Amniotic stem cell (primary cell): ENCODE data around the gene GALK1.
"Not testable (repeated sequence)": the region's sequence is repeated elsewhere in the genome, so short reads cannot be mapped to it uniquely, and the experiment has no call there.

Experiments
- DNase-seq: peaks from one replicate; lab custom pipeline; 2025; lab: John Stamatoyannopoulos, UW

Gene GALK1

DNA sequence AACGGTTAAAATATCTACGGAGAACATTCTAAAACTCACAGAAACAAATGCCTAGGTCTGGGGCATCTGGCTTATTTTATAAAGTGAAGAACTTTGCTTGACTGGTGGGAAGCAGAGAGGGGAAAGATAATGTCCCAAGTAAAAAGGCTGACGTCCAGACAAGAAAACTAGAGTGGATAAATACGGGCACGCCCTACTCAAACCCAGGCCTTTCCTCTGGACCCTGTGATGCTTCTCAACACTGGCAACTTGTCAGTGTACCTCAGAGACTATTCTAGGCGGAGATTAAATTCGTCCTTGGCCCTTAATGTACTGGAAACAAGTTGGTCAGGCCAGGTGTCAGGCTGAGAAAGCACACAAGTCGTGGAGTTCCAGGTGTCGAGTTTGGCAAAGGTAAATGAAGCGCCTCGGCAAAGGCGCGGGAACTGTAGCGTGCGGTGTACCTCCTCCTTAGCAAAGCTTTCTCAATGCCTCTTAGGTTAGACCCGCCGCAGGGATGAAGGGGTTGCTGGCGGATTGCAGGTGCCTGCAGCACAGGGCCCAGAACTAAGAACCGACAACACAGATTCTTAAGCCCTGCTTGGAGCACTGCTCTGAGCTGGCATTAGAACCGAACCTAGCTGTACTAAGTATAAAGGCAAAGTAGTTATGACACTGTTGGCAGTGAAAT, 18.9 kb upstream of the GALK1 start:
- DNase-seq: no peak

DNA sequence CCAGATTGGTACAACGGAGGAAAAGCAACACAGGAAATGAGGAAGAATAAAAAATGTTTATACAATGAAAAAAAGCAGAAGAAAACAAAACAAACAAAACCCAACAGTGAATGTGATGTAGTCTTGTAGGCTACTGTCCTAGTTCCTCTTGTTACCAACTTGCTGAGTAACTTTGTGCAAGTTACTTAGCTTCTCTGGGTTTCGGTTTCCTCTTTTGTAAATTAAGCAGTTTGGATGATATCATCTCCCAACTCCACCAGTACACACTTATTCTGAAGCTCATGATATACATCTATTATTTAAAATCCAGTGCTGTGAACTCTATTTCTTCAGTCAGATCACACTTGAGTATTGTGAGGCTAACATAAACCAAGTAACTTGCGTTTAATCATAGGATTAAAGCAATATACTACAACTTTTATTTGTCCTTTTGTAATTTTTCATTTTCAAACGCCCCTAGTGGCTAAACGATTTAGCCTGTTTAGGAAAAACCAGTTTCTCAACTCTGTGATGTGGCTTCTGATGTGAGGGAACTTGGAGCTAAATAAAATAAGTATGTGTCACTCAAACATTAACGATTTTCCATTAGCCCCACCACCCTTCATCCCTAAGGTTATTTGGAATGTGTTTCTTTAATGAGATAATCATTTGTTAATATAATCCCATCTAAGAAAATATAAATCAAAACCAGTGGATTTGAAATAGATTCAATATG, 18.2 kb upstream of the GALK1 start:
- peak; percentile 48 for DNase-seq

DNA sequence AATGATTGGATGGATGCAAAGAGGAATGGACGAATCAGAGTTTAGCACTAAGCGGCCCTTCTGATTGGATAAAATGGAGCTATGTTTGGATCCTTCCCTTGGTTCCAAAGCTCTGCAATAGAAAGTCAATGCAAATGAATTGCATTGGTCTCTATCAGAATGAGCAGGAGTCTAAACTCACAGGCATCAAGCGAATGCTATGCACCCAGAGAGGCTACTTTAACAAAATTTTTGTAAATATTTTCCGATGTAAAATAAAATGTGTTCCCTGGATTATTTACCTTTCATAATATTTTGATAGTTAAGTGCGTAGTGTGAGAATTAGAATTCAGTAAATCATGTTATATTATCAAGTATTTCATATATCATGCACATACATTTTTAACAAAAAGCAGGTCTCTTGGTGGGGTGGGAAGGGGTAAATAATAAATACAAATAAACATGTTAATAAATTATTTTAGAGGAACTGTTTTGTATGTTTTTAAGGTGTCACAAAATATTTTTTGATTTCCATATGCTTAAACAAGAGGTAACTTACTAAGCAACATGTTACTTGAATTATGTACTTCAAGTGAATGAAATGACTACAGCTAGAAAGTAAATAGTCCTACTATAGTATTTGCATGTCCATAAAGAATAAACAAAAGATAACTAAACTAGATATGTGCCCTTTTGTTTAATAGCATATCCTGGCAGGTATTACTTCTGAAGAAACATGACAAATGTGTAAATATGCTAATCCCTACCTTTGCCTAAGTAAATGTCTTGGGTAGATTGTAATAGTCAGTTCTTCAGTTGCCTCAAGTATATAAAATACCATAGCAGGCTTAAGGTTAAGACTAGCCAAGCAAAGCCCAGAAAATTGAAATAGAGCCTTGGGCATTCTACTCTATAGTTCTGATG, 15.2 kb upstream of the GALK1 start:
- no peak for DNase-seq

DNA sequence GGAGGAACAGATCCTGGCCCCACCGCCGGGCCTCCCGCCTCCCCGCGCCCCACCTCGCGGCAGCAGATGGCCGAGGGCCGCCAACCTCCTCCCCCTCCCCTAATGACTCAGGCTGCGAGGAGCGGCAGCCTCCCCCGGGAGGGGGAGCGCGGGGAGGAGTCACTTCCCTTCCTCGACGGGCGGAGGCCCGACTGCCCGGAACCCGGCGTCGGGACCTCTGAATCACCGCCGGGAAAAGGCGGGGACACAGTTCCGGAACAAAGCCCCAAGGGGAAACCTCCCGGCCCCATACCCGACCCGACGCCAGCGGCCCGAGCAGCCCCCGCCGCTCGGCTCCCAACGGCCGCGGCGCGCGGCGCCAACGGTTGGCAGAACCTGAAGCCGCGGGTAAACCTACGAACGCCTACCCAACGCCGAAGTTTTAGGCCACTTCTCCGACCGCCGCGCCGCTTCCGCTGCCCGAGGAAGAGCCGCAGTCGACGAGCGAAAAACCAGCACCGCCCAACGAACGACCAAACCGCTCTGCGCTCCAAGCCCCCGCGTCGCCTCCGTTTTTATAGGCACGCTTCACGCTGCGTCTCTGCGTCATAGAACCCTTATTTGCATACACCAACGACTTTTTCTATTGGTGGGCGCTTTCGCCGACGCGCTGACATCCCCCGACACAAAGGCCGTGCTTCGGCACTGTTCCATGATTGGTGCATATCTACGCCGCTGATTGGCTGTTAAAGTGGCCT, 14.4 kb upstream of the GALK1 start:
- DNase-seq: peak; percentile 99

DNA sequence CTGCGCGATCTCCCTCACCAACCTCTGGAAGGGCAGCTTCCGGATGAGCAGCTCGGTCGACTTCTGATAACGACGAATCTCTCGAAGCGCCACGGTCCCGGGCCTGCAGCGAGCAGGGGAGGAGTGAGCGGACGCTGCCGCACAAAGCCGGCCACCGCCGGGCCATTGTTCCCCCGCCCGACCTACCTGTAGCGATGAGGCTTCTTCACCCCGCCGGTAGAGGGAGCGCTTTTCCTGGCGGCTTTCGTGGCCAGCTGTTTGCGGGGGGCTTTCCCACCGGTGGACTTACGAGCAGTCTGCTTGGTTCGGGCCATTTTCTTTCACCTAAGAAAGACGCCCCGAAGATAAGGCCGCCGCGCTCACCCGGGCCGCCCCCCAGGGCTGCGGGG, 13.9 kb upstream of the GALK1 start:
- no peak for DNase-seq

DNA sequence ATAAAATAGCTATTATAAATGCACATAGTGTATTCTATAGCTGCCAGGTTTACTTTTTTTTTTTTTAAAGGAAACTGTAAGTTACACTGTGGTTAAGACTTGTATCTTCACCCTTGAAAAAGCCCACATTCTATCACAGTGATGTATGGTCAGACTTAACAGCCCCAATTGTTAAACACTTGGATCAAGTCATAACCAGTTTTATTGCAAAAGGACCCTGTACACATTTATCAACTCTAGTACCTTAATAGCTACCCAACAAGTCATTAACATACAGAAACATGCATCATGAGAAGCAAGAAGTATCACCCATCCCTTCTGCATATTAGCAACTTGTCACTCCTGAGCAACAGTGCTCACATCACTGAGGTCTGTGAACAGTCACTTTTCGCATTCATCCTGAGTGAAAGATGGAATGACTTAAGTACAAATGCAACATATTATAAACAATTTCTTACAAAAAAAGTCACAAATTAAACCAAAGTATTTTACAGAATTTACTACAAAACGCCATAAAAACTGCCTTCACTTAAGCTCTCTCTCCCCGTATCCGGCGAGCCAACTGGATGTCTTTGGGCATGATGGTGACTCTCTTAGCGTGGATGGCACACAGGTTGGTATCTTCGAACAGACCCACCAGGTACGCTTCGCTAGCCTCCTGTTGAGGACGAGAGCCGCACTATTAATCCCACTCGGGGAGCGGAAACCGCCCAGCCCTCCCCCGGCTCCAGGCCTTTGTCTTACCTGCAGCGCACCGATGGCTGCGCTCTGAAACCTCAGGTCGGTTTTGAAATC, 13.3 kb upstream of the GALK1 start:
- DNase-seq: not testable (repeated sequence)

DNA sequence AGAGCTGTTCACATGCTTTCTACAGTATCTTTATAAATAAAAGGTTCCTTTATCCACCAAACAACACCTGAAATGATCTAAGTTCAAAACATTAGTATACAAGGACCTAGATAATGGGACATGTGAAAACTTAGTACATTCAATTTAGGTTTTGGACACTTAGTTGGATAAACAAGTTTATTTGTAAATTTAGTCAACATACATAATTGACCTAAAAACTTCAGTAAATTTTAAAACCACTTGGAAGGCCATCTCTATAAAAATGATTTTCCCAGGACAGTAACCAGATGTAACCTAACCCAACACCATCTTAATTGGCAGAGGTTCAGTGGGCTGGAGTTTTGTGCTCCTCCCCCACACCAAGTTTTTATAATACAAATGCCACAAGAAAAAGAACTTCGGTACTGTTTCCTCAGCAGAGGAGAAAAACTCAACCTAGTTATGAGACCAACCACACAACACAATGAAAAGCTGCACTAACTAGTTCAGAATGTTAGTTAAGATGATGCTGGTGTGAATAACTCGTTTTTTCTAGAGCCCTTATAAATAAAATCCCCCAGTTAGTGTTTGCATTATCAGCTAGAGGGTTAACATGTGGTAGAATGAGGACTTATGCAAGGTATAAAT, 12.4 kb upstream of the GALK1 start:
- no peak for DNase-seq

DNA sequence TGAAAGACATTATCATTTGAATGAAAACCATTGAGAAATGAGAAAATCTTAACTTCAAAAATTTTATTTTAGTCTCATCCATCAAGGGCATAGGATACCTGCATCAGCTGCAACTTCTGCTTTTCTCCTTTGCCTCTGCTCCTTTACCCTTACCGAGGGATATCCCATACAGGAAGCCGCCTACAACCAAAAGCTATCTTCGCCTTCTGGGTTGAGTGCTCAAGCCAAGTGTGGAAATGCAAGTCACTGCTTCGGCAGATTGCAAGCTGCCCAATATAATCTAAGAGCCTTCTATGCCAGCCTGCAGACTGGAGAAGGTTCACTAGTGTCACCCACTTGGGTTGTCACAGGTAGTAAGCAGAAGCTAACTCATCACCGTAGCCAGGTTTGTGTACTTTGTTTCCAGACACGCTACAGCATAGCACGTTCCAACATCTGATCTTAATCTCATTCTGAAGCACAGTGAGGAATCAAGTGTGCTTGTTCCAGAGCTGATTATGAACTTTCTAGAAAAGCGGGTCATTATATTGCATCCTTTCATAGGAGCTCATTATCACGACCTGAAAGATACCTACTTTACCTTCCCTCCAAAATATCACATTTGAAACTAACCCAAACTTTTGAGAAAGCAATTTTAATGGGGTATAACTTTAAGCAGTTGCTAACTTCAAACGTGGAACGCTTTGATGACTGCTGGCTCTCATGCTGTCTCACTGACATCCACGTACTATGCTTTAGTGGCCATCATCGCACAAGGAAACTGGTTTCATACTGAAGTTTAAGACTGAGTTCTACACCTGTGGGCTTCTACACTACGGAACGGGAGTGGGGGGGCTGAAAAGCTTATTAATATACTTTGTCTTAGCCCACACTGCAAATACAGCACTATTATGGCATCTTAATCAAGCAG, 11.6 kb upstream of the GALK1 start:
- DNase-seq: no peak

DNA sequence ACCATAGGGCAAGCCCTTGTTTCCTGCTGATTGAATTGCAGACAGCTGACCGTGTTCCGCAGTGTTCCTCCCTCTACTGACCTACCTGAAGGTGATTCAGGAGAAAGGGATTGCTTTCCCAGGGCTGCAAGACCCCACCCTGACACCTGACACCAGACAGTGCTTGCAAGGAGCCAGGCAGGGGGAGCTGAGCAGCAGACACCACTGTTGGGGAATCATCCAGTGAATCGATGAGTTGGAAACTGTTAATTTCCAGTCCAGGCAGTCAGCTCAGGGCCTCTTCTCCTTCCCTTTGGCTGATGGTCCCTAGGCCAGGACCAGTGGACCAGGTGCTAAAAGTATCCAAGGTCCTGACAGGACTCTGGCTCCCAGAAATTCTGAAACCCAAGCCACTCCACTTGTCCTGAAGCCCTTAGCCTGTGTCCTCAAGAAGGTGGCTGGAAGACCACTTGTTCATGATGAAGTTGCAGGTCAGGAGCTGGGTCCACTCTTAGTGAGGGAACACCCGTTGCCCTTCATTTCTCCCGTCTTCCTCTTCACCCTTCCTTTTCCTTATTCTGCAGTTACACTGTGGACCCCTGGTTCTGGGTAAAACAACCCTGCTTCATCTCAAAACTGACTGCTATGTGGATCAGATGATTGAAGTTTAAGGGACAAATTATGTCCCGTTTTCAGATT, 10.1 kb upstream of the GALK1 start:
- no peak for DNase-seq

DNA sequence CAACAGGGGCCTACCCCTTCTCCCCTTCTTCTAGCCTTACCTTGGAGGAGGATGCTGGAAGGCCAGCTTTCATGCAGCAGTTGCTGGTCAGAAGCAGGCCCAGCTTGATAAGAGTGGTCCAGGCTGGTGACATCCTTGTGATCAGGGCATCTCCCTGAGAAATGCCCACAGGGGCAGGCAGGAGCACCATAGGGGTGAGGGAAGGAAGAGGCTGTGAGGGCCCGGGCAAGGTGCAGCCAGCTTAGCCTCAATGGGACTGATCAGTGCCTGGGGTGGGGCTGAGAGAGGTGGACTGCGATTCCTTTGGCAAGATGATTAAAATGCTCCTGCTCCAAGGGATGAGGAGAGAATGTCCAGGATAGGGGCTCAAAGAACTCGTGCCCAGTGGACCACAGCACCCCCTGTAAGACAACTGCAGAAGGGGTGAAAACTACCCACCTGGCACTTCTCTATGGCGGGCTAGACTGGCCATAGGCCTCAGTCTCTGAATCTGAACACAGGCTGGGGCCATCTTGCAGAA, 9.5 kb upstream of the GALK1 start:
- DNase-seq: no peak

DNA sequence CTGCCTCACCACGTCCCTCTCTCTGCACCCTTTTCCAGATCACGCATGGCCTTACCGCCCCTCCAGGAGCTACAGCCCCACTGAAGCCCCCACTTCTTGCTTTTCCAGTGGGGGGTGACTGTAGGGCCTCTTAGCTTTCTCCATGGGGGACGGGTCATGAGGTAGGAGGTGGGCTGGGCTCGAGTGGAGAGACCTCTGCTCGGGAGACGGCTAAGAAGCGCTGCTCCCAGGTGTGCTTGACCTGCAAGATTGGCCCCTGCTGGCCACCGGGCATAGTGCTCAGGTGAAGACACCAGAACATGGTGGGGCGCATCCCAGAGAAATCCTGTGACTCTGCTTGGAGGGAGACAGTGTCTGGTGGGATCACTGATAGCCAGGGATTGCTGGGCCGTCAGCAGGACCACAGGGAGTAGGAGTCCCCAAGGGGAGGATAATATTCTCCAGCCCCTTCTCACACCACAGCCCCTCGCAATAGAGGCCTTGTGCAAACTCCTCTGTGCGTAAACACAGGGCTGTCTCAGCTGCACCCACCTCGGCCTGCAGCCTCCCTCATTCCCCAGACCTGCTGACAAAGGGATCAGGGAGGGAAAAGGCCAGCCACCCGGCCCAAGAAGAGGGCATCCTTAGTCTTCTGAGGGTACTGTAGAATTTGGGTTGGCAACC, 8.9 kb upstream of the GALK1 start:
- DNase-seq: no peak

DNA sequence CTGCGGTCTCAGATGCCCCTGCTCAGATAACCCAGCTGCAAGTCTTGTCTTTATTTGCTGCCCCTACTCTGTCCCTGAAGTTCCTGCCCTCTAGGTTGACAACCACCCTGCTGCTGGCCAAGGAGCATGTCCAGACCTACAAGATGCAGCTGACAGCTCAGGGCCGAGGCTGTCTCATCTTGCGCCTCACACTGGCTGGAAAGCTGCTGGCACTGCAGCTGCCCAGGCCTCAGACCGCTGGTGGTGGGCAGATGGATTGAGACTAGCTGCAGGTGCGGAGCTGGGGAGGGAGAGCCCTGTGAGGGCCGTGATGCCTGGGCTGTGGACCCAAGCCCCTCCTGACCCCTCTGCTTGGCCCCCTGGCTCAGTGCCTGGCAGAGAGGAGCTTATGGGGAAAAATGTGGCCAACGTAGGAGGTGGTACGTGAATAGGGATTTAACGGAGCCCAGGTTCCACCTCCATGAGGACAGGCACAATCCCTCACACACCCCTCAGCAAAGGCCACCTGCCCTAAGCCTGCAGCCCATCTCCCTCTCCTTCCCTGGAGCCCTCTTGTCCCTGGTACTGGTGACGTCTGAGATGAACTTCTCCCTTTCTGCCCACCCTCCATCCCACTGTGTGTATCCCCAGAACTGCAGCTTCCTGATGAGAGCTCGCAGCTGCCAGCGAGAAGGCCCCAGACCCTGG, 8.3 kb upstream of the GALK1 start:
- no peak for DNase-seq

DNA sequence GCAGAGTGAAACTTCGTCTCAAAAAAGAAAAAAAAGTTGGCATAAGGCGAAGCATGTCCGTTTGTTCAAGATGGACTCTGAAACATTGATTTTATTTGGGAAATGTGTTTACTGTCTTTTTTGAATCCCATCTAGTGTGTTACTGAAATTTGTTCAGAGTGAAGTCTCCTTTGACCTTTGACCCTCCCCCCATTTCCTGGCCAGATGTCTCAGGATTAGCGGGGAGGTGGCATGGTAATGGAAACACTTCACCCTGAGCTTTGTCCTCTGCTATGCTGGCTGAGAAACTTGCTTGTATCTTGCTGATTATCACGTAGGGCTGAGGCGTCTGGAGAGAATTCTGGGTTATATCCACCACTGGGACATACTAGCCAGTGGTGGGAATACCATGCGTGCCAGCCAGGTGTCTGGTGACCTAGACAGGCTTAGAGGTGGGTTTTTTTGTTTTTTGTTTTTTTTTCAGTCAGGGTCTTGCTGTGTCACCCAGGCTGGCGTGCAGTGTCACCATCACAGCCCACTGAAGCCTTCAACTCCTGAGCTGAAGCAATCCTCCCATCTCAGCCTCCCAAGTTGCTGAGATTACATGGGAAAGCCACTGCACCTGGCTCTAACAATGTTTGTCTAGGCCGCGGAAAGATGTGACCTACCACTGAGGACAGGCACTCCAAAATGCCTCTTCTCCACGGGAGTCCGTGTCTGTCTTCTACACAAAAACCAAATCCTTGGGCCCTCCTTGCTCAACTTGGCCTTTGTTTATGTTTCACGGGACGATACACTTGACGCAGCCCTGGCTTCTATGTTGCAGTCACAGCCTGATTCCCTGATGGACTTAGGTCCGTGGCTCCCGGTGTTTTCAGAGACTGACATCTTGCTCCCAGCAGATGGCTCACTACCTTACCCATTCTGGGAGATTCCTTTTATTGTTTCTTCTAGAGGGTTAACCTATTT, 6.6 kb upstream of the GALK1 start:
- DNase-seq: no peak

DNA sequence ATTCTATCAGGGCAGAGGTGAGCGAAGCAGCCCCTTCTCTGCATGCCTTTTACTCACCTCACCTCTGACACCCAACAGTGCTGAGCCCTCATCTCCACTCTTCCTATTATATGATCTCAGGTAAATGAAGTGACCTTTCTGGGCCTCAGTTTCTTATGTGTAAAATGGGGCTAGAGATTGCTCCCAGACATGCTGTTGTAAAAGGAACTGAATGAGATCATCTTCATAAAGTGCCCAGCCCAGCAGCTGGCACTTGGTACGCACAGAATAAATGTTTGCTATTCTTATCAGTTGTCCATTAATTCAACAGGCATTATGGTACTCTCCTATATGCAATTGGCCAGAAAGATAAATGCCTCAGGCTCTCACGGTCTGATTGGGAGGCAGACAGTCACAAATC, 4.5 kb upstream of the GALK1 start:
- DNase-seq: no peak

DNA sequence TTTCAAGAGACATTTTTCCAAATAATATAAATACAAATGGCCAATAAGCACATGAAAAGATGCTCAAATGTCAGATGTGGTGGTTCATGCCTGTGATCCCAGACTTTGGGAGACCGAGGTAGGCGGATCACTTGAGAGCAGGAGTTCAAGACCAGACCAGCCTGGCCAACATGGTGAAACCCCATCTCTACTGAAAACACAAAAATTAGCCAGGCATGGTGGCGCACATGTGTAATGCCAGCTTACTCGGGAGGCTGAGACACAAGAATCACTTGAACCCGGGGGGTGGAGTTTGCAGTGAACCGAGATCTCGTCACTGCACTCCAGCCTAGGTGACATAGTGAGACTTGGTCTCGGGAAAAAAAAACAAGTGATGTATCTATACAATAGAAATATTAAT, 2.9 kb upstream of the GALK1 start:
- DNase-seq: no peak

DNA sequence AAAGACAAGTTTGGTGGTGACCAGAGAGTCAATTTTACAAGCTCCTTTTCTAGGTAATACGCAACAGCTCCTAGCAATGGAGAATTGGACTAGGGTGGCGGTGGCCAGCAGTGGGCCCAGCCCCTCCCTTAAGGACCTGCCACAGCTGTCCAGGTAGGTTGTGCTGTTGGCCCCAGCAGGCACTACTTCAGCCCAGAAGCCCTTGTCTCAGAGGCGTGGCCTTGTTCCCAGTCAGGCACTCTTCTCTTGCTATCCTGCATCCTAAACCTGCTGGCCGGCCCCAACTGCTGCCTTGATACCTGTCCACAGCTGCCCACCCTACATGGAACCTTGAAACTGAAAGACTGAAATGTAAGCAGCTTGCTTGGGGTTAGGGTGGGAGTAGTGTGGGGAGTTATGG, 989 bp upstream of the GALK1 start:
- DNase-seq: no peak

DNA sequence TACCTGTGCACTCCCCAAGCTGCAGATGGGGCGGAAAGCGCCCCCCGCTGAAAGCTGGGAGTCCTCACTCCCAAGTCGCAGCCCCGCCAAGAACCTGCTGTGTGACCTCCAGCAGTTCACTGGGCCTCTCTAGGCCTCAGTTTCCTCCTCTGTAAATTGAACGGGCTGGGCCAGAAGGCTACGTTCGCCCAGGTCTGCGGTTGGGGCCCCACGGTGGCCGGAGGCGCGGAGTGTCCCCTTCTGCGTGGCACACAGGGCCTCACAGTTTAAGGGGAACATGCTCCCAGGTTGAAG, 628 bp downstream of the GALK1 start:
- no peak for DNase-seq
